ENCODE results near the gene GNAS-AS1.

GRCh38 chr20:58775371-58775770 is 75.3 kb downstream of the GNAS-AS1 start:
- no peak for TF ChIP-seq CTCF (IDR thresholded peaks at IDR 0.05; ENCODE audit: insufficient read depth, low read length)
- TF ChIP-seq POLR2AphosphoS5 (IDR thresholded peaks at IDR 0.05; ENCODE audit: low read depth) = no peak
